IMR-90 (cell line): Measurements from ENCODE around the gene ANKFN1.

Experiments used
- MAZ ChIP-seq: IDR thresholded peaks from 2 replicates; pipeline ENCODE4 v1.6.1; 2012; ENCODE audit warnings: low read depth, mild to moderate bottlenecking, low read length, improper control_type of control experiment, moderate library complexity, borderline replicate concordance
- MXI1 ChIP-seq: IDR thresholded peaks from 2 replicates; pipeline ENCODE4 v1.6.1; 2012; ENCODE audit warnings: low read depth, mild to moderate bottlenecking, low read length, moderate library complexity, borderline replicate concordance
- POLR2A ChIP-seq: IDR thresholded peaks from 2 replicates; pipeline ENCODE4 v1.6.1; 2012; ENCODE audit warnings: mild to moderate bottlenecking, low read depth, low read length
- RAD21 ChIP-seq: IDR thresholded peaks from 2 replicates; pipeline ENCODE4 v1.6.1; 2012; ENCODE audit warnings: low read length, improper control_type of control experiment
- SMC3 ChIP-seq: fragments of 150-350 bp; IDR thresholded peaks from 2 replicates; pipeline ENCODE4 v1.6.1; 2016; ENCODE audit warnings: low read depth, mild to moderate bottlenecking, antibody characterized with exemption, low read length, moderate library complexity
- TF ChIP-seq, protein P1 (sequence below): conservative IDR thresholded peaks from 2 replicates; pipeline ENCODE4 v1.5.1; 2012; ENCODE audit warnings: mild to moderate bottlenecking, low read depth, low read length, improper control_type of control experiment
- TF ChIP-seq, protein P2 (sequence below): fragments of 150-350 bp; IDR thresholded peaks from 2 replicates; pipeline ENCODE4 v1.6.1; 2017; ENCODE audit warnings: mild to moderate bottlenecking, antibody characterized with exemption, low read length, low read depth

DNA sequence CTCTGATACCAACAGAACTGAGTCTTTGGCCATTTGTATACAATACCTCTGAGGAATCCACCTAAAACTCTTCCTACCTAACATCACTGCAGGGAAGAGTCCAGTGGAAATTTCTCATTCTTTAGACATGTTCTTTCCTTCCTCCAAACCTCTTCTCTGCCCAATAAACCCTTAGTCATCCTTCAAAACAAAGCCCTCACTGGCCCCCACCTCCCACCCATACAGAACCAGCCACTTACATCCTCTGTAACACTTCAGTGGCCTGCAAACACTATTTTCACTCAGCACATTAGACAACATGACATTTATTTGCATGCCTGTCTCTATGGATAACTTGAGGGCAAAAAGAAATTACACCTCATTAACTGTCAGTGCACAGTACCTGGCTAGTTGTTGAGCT lies 239.9 kb downstream of the ANKFN1 start:
- TF ChIP-seq MXI1, result no peak
- TF ChIP-seq, protein P1, sequence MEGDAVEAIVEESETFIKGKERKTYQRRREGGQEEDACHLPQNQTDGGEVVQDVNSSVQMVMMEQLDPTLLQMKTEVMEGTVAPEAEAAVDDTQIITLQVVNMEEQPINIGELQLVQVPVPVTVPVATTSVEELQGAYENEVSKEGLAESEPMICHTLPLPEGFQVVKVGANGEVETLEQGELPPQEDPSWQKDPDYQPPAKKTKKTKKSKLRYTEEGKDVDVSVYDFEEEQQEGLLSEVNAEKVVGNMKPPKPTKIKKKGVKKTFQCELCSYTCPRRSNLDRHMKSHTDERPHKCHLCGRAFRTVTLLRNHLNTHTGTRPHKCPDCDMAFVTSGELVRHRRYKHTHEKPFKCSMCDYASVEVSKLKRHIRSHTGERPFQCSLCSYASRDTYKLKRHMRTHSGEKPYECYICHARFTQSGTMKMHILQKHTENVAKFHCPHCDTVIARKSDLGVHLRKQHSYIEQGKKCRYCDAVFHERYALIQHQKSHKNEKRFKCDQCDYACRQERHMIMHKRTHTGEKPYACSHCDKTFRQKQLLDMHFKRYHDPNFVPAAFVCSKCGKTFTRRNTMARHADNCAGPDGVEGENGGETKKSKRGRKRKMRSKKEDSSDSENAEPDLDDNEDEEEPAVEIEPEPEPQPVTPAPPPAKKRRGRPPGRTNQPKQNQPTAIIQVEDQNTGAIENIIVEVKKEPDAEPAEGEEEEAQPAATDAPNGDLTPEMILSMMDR, result no peak
- TF ChIP-seq SMC3, result no peak
- TF ChIP-seq, protein P2, sequence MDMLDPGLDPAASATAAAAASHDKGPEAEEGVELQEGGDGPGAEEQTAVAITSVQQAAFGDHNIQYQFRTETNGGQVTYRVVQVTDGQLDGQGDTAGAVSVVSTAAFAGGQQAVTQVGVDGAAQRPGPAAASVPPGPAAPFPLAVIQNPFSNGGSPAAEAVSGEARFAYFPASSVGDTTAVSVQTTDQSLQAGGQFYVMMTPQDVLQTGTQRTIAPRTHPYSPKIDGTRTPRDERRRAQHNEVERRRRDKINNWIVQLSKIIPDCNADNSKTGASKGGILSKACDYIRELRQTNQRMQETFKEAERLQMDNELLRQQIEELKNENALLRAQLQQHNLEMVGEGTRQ, result no peak
- no peak for TF ChIP-seq RAD21
- no peak for TF ChIP-seq POLR2A
- TF ChIP-seq MAZ, result no peak
